Tibial artery (tissue), 4 donors: Measurements from ENCODE around the gene PCK1.

Source experiments
- DNase-seq, 2 donors: peaks; one replicate each; pipeline ENCODE4 v3.0.0-alpha.2; 2019
- H3K27ac ChIP-seq, 2 donors: fragments of 200-600 bp; sonication (generic) in 1 of 2; 1 replicate in 1 of 2; 2 replicates in 1 of 2; pipeline ENCODE4 v1.5.1; 2018 to 2019; ENCODE audit warnings: mild to moderate bottlenecking in 1 of 2
- H3K27me3 ChIP-seq, 2 donors: fragments of 200-600 bp; sonication (generic) in 1 of 2; one replicate each; pipeline versions ENCODE4 v1.5.1 to v1.6.0; 2016 to 2019
- H3K36me3 ChIP-seq, 3 donors: fragments of 200-600 bp; sonication (generic) in 2 of 3; one replicate each; pipeline ENCODE4 v1.5.1; 2016 to 2019; ENCODE audit warnings: mild to moderate bottlenecking in 2 of 3
- H3K4me1 ChIP-seq, 4 donors: fragments of 200-600 bp; sonication (generic) in 2 of 4; 1 replicate in 3 of 4; 2 replicates in 1 of 4; pipeline ENCODE4 v1.5.1; 2016 to 2019
- H3K4me3 ChIP-seq, 2 donors: fragments of 200-600 bp; sonication (generic) in 1 of 2; 1 replicate in 1 of 2; 2 replicates in 1 of 2; pipeline ENCODE4 v1.5.1; 2018 to 2019; ENCODE audit warnings: mild to moderate bottlenecking in 2 of 2
- H3K9me3 ChIP-seq, 3 donors: fragments of 200-600 bp; sonication (generic) in 1 of 3; one replicate each; pipeline ENCODE4 v1.5.1; 2016 to 2019
- CTCF ChIP-seq, 2 experiments: fragments of 200-600 bp in 1 of 2; fragments of 450-650 bp in 1 of 2; IDR thresholded peaks; one replicate each; pipeline ENCODE4 v1.5.1; 2017 to 2019; ENCODE audit warnings: antibody characterized with exemption in 2 of 2, mild to moderate bottlenecking in 1 of 2, moderate library complexity in 1 of 2
- intact Hi-C: fragments of 100-400 bp; cut with DNase I; formaldehyde crosslinking; loops from one replicate; pipeline ENCODE4 v1.15.0; 2023; ENCODE audit warnings: low total_unique reads

PCK1 gene

GRCh38 chr20:57610261-57610952, 49.5 kb downstream of the PCK1 start:
- Histone ChIP-seq H3K36me3 (no peaks in the 10 kb centered on the region), H3K27ac (no peak overlapping the region), H3K4me3 (no peak overlapping the region), H3K9me3 (no peaks in the 10 kb centered on the region), H3K4me1 (no peaks in the 10 kb centered on the region), H3K27me3 (peaks cover 0 to 36% of the 10 kb centered on the region in 2 donors)
- intact Hi-C loops: no loop called here
- peak in 1 of 2 donors; percentile 55 for DNase-seq
- no peak for TF ChIP-seq CTCF (IDR thresholded peaks at IDR 0.05)

GRCh38 chr20:57611586-57612311, 50.8 kb downstream of the PCK1 start:
- no peak overlapping the region for H3K27ac ChIP-seq
- no peaks in the 10 kb centered on the region for H3K4me1 ChIP-seq
- no peaks in the 10 kb centered on the region for H3K9me3 ChIP-seq
- intact Hi-C loops: no loop called here
- no peak for TF ChIP-seq CTCF (IDR thresholded peaks at IDR 0.05)
- H3K36me3 ChIP-seq: no peaks in the 10 kb centered on the region
- H3K27me3 ChIP-seq: peaks cover 0 to 36% of the 10 kb centered on the region in 2 donors
- DNase-seq: peak in 1 of 2 donors; percentile 55
- no peak overlapping the region for H3K4me3 ChIP-seq

- Histone ChIP-seq H3K27me3 (peaks cover 0 to 40% of the 10 kb centered on the region in 2 donors), H3K27ac (no peak overlapping the region), H3K4me1 (no peaks in the 10 kb centered on the region), H3K4me3 (no peak overlapping the region), H3K9me3 (no peaks in the 10 kb centered on the region), H3K36me3 (no peaks in the 10 kb centered on the region)
- DNase-seq: no peak
- intact Hi-C loops: no loop called here
- no peak for TF ChIP-seq CTCF (IDR thresholded peaks at IDR 0.05)
Measured at GRCh38 chr20:57612436-57612835, 51.5 kb downstream of the PCK1 start.

GRCh38 chr20:57612916-57613315, 52.0 kb downstream of the PCK1 start:
- H3K36me3 ChIP-seq: no peaks in the 10 kb centered on the region
- H3K4me1 ChIP-seq: no peaks in the 10 kb centered on the region
- TF ChIP-seq CTCF (IDR thresholded peaks at IDR 0.05): no peak
- intact Hi-C loops: no loop called here
- H3K4me3 ChIP-seq: no peak overlapping the region
- no peak overlapping the region for H3K27ac ChIP-seq
- no peak for DNase-seq
- no peaks in the 10 kb centered on the region for H3K9me3 ChIP-seq
- H3K27me3 ChIP-seq: peaks cover 0 to 45% of the 10 kb centered on the region in 2 donors

GRCh38 chr20:57613481-57613921, 52.6 kb downstream of the PCK1 start:
- H3K9me3 ChIP-seq: no peaks in the 10 kb centered on the region
- H3K4me1 ChIP-seq: no peaks in the 10 kb centered on the region
- no peaks in the 10 kb centered on the region for H3K36me3 ChIP-seq
- H3K27me3 ChIP-seq: peaks cover 0 to 43% of the 10 kb centered on the region in 2 donors
- TF ChIP-seq CTCF (IDR thresholded peaks at IDR 0.05): no peak
- intact Hi-C loops: no loop called here
- no peak overlapping the region for H3K4me3 ChIP-seq
- no peak overlapping the region for H3K27ac ChIP-seq
- no peak for DNase-seq
